GM18498 (cell line): ENCODE results near the gene PATL2.
"Not testable (repeated sequence)": the region's sequence is repeated elsewhere in the genome, so short reads cannot be mapped to it uniquely, and the experiment has no call there.

ENCODE experiments used
- ATAC-seq: cut with Tn5 transposase; IDR thresholded peaks from one replicate; pipeline ENCODE4 v1.9.1; 2021; ENCODE audit warnings: mild to moderate bottlenecking, moderate library complexity; ENCODE audit not compliant: unreplicated experiment

PATL2 gene

DNA sequence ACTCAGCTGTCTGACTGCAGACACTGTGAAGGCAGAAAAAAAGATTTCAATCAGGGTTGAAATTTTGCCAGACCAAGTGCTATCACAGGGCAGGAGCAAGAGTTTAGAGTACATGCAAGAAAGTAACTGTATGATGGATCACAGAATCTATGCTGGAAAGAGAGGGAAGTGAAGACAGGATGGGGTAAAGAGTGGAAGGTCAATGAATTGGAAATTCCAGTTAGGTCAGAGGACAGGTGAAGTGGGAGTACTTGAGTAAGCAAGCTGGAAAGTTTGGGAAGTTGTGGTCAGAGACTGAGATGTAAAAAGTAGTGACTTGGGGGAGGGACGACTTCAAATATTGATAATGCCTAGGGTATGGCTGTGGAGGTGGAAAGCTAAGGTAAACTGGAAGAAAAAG, 54.8 kb downstream of the PATL2 start:
- ATAC-seq, result no peak

DNA sequence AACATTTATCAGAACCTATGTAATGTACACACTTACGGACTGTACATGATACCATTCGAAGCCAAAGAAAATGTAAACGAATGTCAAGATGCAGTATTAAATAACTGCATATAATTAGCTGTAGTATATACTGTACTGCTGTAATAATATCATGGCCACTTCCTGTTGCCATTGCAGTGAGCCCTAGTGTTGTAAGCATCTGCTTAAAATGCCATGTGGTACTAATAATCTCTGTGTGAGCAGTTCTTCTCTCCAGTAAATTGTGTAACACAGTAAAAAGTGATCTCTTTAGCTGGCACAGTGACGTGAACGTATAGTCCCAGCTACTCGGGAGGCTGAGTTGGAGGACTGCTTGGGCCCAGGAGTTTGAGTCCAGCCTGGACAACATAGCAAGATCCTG, 56.3 kb downstream of the PATL2 start:
- no peak for ATAC-seq

DNA sequence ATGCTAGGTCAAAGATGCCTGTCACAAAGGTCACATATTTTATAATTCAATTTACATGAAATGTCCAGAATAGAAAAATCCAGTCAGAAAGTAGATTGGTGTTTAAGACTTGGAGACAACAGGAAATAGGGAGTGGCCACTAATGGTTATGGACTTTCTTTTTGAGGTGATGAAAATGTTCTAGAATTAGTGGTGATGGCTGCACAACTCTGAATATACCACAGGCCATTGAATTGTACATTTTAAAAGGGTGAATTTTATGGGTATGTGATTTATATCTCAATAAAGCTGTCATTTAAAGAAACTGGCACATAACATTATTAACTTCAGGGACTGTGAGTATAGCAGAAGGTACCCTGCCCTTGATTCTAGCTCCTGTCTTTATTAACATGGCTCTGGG, 63.5 kb downstream of the PATL2 start:
- ATAC-seq, result no peak

DNA sequence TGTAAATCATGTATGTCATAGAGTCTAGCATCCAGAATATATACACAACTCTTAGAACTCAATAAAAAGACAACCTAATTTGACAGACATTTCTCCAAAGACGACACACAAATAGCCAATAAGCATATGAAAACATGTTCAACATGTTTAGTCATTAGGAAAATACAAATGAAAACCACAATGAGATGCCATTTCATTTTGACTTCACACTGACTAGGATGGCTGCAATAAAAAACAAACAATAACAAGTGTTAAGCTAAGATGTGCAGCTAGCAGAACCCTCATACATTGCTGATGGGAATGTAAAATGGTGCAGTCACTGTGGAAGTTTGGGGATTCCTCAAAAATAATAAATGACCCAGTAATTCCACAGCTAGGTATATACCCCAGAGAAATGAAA, 64.1 kb downstream of the PATL2 start:
- no peak for ATAC-seq

DNA sequence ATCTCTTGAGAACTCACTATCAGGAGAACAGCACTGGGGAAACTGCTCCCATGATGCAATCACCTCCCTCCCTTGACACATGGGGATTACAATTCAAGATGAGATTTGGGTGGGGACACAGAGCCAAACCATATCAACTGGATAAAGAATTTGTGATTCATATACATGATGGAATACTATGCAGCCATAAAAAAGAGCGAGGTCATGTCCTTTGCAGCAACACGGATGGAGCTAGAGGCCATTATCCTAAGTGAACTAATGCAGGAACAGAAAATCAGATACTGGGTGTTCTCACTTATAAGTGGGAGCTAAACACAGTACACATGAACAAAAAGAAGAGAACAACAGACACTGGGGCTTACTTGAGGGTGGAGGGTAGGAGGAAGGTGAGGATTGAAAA, 64.7 kb downstream of the PATL2 start:
- ATAC-seq, result no peak

DNA sequence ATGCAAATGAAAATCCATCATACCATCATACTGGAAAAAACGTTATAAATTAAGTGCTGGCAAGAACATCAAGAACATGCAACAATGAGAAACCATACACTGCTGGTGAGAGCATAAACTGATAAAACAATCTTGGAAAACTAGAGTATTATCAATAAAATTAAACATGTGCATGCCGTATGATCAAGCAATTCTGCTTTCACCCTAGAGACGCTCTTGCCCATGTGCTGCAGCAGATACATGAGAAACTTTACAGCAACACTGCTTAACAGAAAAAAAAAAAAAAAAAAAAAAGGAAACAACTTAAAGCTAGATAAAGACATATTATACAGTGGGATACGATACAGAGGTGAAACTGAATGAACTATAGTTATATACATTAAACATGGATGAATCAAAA, 69.5 kb downstream of the PATL2 start:
- no peak for ATAC-seq

DNA sequence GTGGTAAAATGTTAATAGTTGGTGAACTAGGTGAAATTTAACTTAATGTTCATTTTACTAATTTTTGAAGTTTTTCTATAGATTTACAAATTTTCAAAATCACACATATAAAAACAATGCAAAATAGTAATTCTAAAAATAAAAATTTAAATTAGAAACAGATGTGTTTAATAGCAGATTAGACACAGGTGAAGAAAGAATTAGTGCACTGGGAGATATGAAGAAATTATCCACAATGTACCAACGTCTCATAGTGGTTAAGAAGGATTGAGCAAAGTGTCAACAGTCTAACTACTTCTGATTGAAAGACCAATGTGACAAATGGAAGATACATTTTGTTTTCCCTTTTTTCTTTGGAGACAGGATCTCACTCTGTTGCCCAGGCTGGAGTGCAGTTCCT, 74.1 kb downstream of the PATL2 start:
- no peak for ATAC-seq

DNA sequence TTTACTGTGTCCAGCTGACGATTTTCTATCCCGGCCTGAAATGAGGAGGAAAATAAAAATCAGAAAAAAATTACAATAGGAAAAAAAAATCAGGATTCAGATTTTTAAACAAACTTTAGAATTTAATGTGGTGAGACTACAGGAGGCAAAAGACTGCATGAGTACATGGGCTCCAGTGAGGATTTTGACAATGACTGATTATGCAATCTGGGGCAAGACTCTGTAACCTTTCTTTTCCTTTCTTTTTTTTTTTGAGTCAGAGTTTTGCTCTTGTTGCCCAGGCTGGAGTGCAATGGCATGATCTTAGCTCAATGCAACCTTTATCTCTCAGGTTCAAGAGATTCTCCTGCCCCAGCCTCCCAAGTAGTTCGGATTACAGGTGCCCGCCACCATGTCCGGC, 77.5 kb downstream of the PATL2 start:
- no peak for ATAC-seq

DNA sequence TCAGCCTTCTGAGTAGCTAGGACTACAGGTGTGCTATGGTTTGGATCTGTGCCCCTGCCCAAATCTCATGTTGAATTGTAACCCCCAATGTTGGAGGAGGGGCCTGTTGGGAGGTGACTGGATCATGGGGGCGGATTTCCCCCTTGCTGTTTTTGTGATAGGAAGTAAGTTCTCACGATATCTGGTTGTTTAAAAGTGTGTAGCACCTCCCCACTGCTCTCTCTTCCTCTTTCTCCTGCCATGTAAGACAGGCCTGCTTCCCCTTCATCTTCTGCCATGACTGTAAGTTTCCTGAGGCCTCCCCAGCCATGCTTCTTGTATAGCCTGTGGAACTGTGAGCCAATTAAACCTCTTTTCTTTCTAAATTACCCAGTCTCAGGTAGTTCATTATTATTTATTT, 85.8 kb downstream of the PATL2 start:
- not testable (repeated sequence) for ATAC-seq

DNA sequence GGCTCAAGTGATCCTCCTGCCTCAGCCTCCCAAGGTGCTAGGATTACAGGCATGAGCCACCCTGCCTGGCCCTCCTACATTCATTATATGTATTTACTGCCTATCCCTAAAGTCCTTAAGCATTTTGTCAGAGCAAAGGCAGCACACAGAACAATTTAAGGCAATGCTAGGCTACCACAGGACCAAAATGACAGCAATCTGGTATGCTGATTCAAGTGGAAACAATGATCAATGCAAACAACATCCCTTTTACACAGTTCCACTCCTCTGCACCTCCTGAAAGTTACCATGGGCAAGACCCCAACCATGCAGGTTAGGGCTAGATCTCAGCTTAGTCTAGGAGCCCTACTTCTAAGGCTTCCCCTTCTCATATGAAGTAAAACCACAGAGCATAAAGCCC, 87.9 kb downstream of the PATL2 start:
- no peak for ATAC-seq

DNA sequence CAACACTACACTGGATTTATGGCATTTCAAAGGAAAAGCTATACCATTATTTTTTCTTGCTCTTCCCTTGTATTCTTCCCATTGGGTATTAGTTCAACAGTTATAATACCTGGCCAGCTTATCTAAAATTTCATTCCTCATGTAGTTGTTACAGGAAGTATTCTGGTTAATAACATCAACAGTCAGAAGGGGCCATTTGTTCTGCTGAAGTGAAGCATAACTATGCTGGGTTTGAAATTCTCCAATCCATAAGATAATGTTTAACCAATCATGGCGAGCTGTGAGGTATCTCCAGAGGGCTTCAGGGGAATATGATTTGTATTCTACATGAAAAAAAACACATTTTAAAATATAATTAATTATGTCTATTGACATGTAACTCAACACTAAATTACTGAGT, 91.0 kb downstream of the PATL2 start:
- no peak for ATAC-seq

DNA sequence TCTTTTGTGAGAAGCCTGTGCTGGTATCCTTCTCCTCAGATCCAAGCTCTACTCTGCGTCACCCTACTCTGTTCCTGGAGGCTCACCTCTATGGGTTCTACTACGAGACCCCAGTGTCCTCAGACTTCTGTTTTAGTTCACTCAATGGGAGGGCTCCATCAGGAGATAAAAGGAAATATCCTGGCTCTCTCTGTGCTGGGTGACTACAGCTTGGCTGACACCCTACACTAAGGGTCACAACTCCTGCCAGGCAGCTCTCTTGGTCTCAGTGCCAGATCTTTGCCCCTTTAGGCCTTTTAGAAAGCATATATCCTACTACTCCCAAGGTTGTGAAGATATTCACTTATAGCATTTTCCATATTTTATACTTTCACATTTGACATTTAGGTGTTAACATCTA, 94.1 kb downstream of the PATL2 start:
- ATAC-seq, result no peak
